ENCODE data around the gene METTL23.
"Not testable (repeated sequence)": the region's sequence is repeated elsewhere in the genome, so short reads cannot be mapped to it uniquely, and the experiment has no call there.

METTL23 gene

DNA sequence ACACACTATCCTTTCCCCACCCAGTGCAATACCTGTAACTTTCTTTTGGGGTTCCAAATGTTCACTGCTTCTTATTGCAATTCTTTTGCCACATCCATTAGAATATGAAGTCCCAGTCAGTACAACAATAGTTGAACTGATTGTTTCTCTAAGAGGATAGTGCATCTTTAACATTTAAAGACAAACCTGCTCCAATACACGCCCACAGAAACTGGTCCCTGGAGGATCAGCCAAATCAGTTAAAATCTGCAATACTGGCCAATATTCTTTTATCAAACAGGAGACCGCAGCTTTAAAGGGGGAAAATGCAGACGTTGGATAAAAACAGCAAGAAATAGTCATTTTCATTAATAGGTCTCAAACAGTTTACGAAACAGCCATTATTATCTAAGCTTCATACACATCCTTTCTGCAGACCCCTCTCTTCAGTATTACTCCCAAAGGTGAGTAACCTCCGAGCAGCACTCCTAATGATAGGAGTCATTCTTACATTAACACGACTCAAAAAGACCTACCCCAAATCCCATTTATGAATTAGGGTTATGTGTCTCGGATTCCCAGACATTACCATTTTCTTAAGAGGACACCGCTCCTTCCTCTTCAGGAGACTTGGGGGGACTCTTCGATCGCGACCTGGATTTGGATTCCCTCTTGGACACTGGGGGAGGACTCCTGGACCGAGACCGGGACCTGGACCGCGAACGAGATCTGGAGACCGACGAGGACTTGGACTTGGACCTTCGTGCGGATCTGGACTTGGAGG, 9.1 kb downstream of the METTL23 start:
- DNase-seq = no peak

GRCh38 chr17:76736349-76737081, 9.9 kb downstream of the METTL23 start:
- DNase-seq = peak; percentile 62

- DNase-seq = peak; percentile 99
These were observed 10.5 kb downstream of the METTL23 start, which contains the start of gene SRSF2 for GRCh38 chr17:76737082-76737675. Gene SRSF2, minus strand, starts transcription at chr17:76737331. Its CDS starts 171 bp downstream, at chr17:76737160.

DNA sequence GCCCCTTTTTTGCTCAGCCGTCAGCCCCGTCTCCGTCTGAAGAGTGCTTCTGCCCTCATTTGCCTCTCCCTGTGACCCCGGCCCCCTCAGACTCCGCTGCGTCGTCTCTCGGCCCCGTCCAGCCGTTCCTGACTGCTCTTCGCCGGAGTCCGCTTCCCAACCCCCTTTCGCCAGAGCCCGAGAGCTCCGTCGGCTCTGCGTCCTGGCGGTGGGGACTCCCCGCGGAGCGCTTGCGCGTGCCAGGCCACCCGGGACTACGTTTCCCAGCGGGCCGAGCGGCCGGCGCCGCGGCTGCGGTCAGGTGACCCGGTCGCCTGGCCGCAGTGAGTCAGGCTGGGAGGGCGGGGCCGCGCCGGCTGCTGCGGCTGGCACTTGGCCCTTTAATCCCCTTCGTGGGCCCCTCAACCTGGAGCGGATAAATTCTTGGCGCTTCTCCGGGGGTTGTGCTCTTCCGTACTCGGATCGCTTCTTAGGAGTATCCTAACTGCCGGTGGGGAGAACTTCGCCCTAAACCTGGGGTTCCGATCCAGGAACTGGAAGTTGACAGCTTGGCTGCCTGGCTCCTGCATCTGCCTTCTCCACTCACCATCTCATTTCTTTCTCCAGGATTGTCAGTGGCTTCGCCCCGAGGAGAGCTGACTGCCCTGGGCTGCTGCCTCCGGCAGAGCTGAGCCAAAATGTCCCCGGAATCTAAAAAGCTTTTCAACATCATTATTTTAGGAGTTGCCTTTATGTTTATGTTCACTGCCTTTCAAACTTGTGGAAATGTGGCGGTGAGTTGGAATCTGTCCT, 11.2 kb downstream of the METTL23 start, which contains the start of gene MFSD11:
Gene MFSD11 (plus strand): TSS at position 444 of the 792 bp plus-strand sequence. CDS start 234 bp downstream, at position 678.
- peak; percentile 90 for DNase-seq

DNA sequence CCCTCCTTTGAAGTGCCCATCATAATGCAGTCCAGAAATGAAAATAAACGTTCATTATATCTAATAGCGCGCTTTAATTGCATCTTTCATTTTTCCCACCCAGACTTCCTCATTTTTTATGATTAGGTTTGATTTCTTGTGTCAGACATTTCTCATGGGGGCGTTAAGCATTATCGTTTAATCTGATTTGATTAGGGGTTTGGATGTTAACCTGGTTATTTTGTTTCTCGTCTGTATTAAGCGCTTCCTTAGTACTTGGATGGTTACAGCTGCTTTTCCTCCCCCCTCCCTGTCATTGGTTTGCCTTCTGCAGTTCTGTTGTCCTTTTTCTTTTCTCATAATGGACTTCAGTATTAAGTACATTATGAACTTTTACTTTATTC, 11.8 kb downstream of the METTL23 start:
- DNase-seq = no peak

GRCh38 chr17:76739568-76740115, 13.0 kb downstream of the METTL23 start:
- not testable (repeated sequence) for DNase-seq

- no peak for DNase-seq
These were observed 13.9 kb downstream of the METTL23 start for GRCh38 chr17:76740329-76741118.

DNA sequence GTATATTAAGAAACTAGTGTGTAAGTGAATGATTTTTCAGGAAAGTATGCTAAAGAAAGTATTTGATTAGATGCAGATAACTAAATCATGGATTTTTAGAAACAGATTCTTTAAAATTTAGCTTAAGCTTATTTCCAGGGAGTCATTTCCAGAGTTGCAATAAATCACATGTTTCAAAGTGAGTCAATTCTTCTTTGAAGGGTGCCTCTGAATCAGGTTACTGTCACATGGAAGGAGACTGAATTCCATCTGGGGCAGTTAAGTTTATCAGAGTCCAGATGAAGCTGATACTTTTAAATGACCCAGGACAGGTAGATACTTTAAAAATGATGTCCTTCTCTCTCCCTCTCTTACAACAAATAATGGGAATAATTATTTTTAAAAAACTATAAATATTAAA, 16.3 kb downstream of the METTL23 start:
- no peak for DNase-seq

DNA sequence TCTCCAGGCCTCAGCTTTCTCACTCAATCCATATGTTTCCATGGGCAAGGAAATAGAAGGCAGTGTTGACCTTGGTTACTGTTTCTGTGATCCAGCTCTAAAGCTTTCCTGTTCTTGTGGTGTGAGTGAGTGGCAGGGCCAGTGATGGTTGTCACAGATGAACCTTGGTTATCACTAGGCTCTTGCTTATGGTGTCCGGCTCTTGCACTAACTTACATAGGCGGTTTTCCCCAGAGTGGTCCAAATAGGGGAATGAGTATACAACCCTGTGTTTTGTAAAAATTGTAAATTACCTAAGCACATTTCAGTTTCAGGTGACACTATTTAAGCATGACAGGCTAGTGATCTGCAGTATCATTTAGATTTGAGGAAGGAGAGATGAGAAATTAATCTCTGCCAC, 18.1 kb downstream of the METTL23 start:
- no peak for DNase-seq

- not testable (repeated sequence) for DNase-seq
These were observed 19.1 kb downstream of the METTL23 start for GRCh38 chr17:76745785-76746184.

GRCh38 chr17:76747716-76748363, 21.2 kb downstream of the METTL23 start:
- no peak for DNase-seq

GRCh38 chr17:76748657-76749056, 22.0 kb downstream of the METTL23 start:
- DNase-seq = no peak

GRCh38 chr17:76751416-76751993, 24.9 kb downstream of the METTL23 start:
- DNase-seq = no peak

- DNase-seq = no peak
These were observed 25.4 kb downstream of the METTL23 start for GRCh38 chr17:76752006-76752405.

- DNase-seq = no peak
These were observed 26.7 kb downstream of the METTL23 start for GRCh38 chr17:76753061-76753961.

DNA sequence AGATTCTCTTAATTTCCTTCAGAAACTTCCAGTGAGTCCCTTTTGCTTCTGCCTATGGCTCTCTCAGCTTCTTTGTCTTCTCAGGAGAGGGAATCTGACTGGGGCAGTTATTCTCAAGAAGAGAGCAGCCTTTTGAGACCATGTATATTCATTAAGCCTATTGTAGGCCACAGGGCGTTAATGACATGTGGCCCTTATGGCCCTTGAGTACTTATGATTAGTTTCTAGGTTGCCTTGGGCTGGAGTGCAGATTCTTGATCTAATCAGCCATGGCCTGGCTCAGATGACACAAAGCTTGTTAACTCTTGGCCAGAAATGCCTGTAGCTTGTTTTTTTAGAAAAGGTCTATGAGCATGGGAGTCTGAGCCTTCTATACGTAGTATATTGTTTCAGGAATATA, 28.6 kb downstream of the METTL23 start:
- no peak for DNase-seq

DNA sequence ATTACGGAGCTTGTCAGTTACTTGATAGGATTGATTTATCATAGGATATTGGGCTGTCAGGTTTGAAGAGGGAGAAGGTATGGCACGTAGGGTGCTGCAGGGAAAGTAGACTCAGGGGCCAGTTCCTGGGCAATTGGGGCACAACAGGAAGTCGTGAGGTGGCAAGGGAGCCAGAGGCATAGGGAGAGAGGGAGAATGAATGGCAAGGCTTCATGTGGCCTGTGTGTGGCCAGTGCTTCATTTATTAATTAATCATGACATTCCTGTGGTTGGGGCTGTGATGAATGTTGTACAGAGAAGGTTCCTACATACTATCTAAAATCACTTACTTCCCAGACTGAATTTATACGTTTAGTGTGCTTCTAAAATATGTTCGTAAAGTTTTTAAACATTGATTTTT, 30.6 kb downstream of the METTL23 start:
- DNase-seq = no peak

- no peak for DNase-seq
These were observed 31.9 kb downstream of the METTL23 start for GRCh38 chr17:76758570-76758969.

GRCh38 chr17:76772842-76773525, 46.3 kb downstream of the METTL23 start:
- peak; percentile 53 for DNase-seq
